C4-2B (cell line): ENCODE measurements around the gene SRGAP2C.
"Not testable (repeated sequence)": the region's sequence is repeated elsewhere in the genome, so short reads cannot be mapped to it uniquely, and the experiment has no call there.

Experiments used
- ZFX ChIP-seq: fragments of 450-650 bp; IDR thresholded peaks from 2 replicates; pipeline ENCODE4 v1.6.1; 2017
- TF ChIP-seq, protein P1 (sequence below): fragments of 450-650 bp; conservative IDR thresholded peaks from 2 replicates; pipeline ENCODE4 v1.5.1; 2017; ENCODE audit warnings: mild to moderate bottlenecking

GRCh38 chr1:121343311-121343906 is 158.6 kb downstream of the SRGAP2C start:
- TF ChIP-seq, protein P1, sequence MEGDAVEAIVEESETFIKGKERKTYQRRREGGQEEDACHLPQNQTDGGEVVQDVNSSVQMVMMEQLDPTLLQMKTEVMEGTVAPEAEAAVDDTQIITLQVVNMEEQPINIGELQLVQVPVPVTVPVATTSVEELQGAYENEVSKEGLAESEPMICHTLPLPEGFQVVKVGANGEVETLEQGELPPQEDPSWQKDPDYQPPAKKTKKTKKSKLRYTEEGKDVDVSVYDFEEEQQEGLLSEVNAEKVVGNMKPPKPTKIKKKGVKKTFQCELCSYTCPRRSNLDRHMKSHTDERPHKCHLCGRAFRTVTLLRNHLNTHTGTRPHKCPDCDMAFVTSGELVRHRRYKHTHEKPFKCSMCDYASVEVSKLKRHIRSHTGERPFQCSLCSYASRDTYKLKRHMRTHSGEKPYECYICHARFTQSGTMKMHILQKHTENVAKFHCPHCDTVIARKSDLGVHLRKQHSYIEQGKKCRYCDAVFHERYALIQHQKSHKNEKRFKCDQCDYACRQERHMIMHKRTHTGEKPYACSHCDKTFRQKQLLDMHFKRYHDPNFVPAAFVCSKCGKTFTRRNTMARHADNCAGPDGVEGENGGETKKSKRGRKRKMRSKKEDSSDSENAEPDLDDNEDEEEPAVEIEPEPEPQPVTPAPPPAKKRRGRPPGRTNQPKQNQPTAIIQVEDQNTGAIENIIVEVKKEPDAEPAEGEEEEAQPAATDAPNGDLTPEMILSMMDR, result not testable (repeated sequence)
- not testable (repeated sequence) for TF ChIP-seq ZFX
